IMR-90 (cell line): Measurements from ENCODE around the gene ABCG4. TPM values are rescaled to one million over a fixed set of nuclear protein-coding genes. Genes with fewer than 3 reads are reported as not detected.

Source experiments
- ATAC-seq: fragments of 200-7000 bp; cut with Tn5 transposase; 2 replicates; pipeline ENCODE4 v1.9.1; 2020; ENCODE audit warnings: low read depth, mild to moderate bottlenecking, moderate library complexity
- BruUV-seq: library from RNA; stranded (reverse); fragments of 400-500 nt; replicated peaks from 2 replicates; lab custom pipeline; 2021; lab: Mats Ljungman, UMichigan
- CTCF ChIA-PET: fragments of 300-600 bp; formaldehyde crosslinking; extraction: SDS; loops from one replicate; lab custom pipeline; 2021; ENCODE audit warnings: antibody characterized with exemption; lab: Yijun Ruan, JAX
- POLR2A ChIA-PET: fragments of 300-600 bp; sonication (Branson Sonifier 250); formaldehyde crosslinking; loops from one replicate; lab custom pipeline; 2022; ENCODE audit warnings: antibody characterized with exemption; ENCODE audit not compliant: unreplicated experiment; lab: Charles Lee
- DNase-seq: peaks from one replicate; pipeline ENCODE4 v3.0.0; 2013
- H2AFZ ChIP-seq: replicated peaks from 2 replicates; pipeline ENCODE3; 2013; ENCODE audit warnings: low read length, mild to moderate bottlenecking; ENCODE audit not compliant: poor library complexity
- H2AK5ac ChIP-seq: 2 replicates; pipeline ENCODE4 v1.6.1; 2013; ENCODE audit warnings: low read depth, low read length, inconsistent platforms
- H2AK9ac ChIP-seq: replicated peaks from 2 replicates; pipeline ENCODE3; 2013; ENCODE audit warnings: mild to moderate bottlenecking, low read depth, low read length, moderate library complexity; ENCODE audit not compliant: poor library complexity
- H2BK120ac ChIP-seq: 2 replicates; pipeline ENCODE4 v1.6.1; 2013; ENCODE audit warnings: low read depth, low read length, inconsistent platforms
- H2BK15ac ChIP-seq: 3 replicates; pipeline ENCODE4 v1.6.1; 2013; ENCODE audit warnings: low read depth, low read length, inconsistent platforms
- H2BK20ac ChIP-seq: 2 replicates; pipeline ENCODE4 v1.6.1; 2013; ENCODE audit warnings: low read depth, mild to moderate bottlenecking, inconsistent platforms, low read length, moderate library complexity
- H2BK5ac ChIP-seq: 2 replicates; pipeline ENCODE4 v1.6.1; 2013; ENCODE audit warnings: mild to moderate bottlenecking, low read depth, low read length, inconsistent platforms; ENCODE audit not compliant: poor library complexity, severe bottlenecking
- H3K14ac ChIP-seq: replicated peaks from 2 replicates; pipeline ENCODE4 v1.6.1; 2013; ENCODE audit warnings: low read depth, low read length, inconsistent platforms
- H3K18ac ChIP-seq: 2 replicates; pipeline ENCODE4 v1.6.1; 2013; ENCODE audit warnings: low read depth, low read length, control low read depth
- H3K23ac ChIP-seq: 2 replicates; pipeline ENCODE4 v1.6.1; 2013; ENCODE audit warnings: low read depth, low read length, inconsistent platforms
- H3K27ac ChIP-seq: 2 replicates; pipeline ENCODE4 v1.5.1; 2013; ENCODE audit warnings: mild to moderate bottlenecking, control low read depth, low read length; ENCODE audit not compliant: insufficient read depth
- H3K27me3 ChIP-seq: 2 replicates; pipeline ENCODE4 v1.6.1; 2013; ENCODE audit warnings: low read length; ENCODE audit not compliant: control insufficient read depth, insufficient read depth
- H3K36me3 ChIP-seq: 2 replicates; pipeline ENCODE4 v1.6.1; 2013; ENCODE audit warnings: low read length, mixed read lengths; ENCODE audit not compliant: control insufficient read depth, insufficient read depth
- H3K4ac ChIP-seq: 2 replicates; pipeline ENCODE4 v1.6.1; 2013; ENCODE audit warnings: low read depth, low read length, inconsistent platforms
- H3K4me1 ChIP-seq: 2 replicates; pipeline ENCODE4 v1.6.1; 2013; ENCODE audit warnings: low read length, mixed read lengths; ENCODE audit not compliant: control insufficient read depth, insufficient read depth
- H3K4me2 ChIP-seq: 2 replicates; pipeline ENCODE4 v1.6.1; 2013; ENCODE audit warnings: low read depth, mild to moderate bottlenecking, control low read depth, low read length, moderate library complexity
- H3K4me3 ChIP-seq: 2 replicates; pipeline ENCODE4 v1.5.1; 2013; ENCODE audit warnings: low read depth, mild to moderate bottlenecking, control low read depth, low read length, moderate library complexity; ENCODE audit not compliant: insufficient read depth
- H3K56ac ChIP-seq: 2 replicates; pipeline ENCODE4 v1.6.1; 2013; ENCODE audit warnings: low read length, inconsistent platforms; ENCODE audit not compliant: insufficient read depth; ENCODE audit errors: extremely low read depth
- H3K79me1 ChIP-seq, 2 experiments: 2 replicates each; pipeline ENCODE4 v1.6.1; 2013; ENCODE audit warnings: low read length in 2 of 2, inconsistent platforms in 1 of 2, low read depth in 1 of 2
- H3K9ac ChIP-seq: 2 replicates; pipeline ENCODE4 v1.6.1; 2013; ENCODE audit warnings: low read depth, low read length, control low read depth
- H3K9me1 ChIP-seq: 2 replicates; pipeline ENCODE4 v1.6.1; 2013; ENCODE audit warnings: low read length, inconsistent platforms; ENCODE audit not compliant: insufficient read depth
- H3K9me3 ChIP-seq: 2 replicates; pipeline ENCODE4 v1.6.1; 2013; ENCODE audit warnings: low read length; ENCODE audit not compliant: control insufficient read depth, insufficient read depth
- H4K20me1 ChIP-seq: 2 replicates; pipeline ENCODE4 v1.6.1; 2013; ENCODE audit warnings: low read length, inconsistent platforms; ENCODE audit not compliant: insufficient read depth
- H4K5ac ChIP-seq: 2 replicates; pipeline ENCODE4 v1.6.1; 2013; ENCODE audit warnings: mild to moderate bottlenecking, low read depth, low read length, control low read depth
- H4K8ac ChIP-seq, 2 experiments: 2 replicates each; pipeline ENCODE4 v1.6.1; 2013; ENCODE audit warnings: low read depth in 2 of 2, low read length in 2 of 2, control low read depth in 1 of 2, inconsistent platforms in 1 of 2
- H4K91ac ChIP-seq: 2 replicates; pipeline ENCODE4 v1.6.1; 2013; ENCODE audit warnings: low read depth, low read length, inconsistent platforms; ENCODE audit not compliant: insufficient read depth
- CEBPB ChIP-seq: IDR thresholded peaks from 2 replicates; pipeline ENCODE4 v1.6.1; 2012; ENCODE audit warnings: low read depth, low read length, improper control_type of control experiment
- CHD1 ChIP-seq: IDR thresholded peaks from 2 replicates; pipeline ENCODE4 v1.6.1; 2012; ENCODE audit warnings: low read depth, low read length, improper control_type of control experiment
- CTCF ChIP-seq: conservative IDR thresholded peaks from 2 replicates; pipeline ENCODE4 v1.5.1; 2012; ENCODE audit warnings: mild to moderate bottlenecking, low read depth, low read length, improper control_type of control experiment
- ELK1 ChIP-seq: fragments of 150-350 bp; IDR thresholded peaks from 2 replicates; pipeline ENCODE4 v1.6.1; 2016; ENCODE audit warnings: low read depth, mild to moderate bottlenecking, low read length, moderate library complexity, borderline replicate concordance
- MAFK ChIP-seq: IDR thresholded peaks from 2 replicates; pipeline ENCODE4 v1.6.1; 2012; ENCODE audit warnings: low read depth, low read length, improper control_type of control experiment
- MAZ ChIP-seq: IDR thresholded peaks from 2 replicates; pipeline ENCODE4 v1.6.1; 2012; ENCODE audit warnings: low read depth, mild to moderate bottlenecking, low read length, improper control_type of control experiment, moderate library complexity, borderline replicate concordance
- MXI1 ChIP-seq: IDR thresholded peaks from 2 replicates; pipeline ENCODE4 v1.6.1; 2012; ENCODE audit warnings: low read depth, mild to moderate bottlenecking, low read length, moderate library complexity, borderline replicate concordance
- NFE2L2 ChIP-seq: fragments of 150-350 bp; IDR thresholded peaks from 2 replicates; pipeline ENCODE4 v1.6.1; 2016; ENCODE audit warnings: low read depth, mild to moderate bottlenecking, low read length
- POLR2A ChIP-seq: IDR thresholded peaks from 2 replicates; pipeline ENCODE4 v1.6.1; 2012; ENCODE audit warnings: mild to moderate bottlenecking, low read depth, low read length
- RAD21 ChIP-seq: IDR thresholded peaks from 2 replicates; pipeline ENCODE4 v1.6.1; 2012; ENCODE audit warnings: low read length, improper control_type of control experiment
- RCOR1 ChIP-seq: IDR thresholded peaks from 2 replicates; pipeline ENCODE4 v1.6.1; 2012; ENCODE audit warnings: mild to moderate bottlenecking, low read length, improper control_type of control experiment; ENCODE audit not compliant: insufficient replicate concordance
- SMC3 ChIP-seq: fragments of 150-350 bp; IDR thresholded peaks from 2 replicates; pipeline ENCODE4 v1.6.1; 2016; ENCODE audit warnings: low read depth, mild to moderate bottlenecking, antibody characterized with exemption, low read length, moderate library complexity
- WGBS, 2 experiments: methylation state at CpG; one replicate each; pipeline versions ENCODE4 v1.1.5 to v1.1.7; 2013; ENCODE audit warnings: missing lambda C conversion rate in 2 of 2; ENCODE audit not compliant: insufficient read length in 1 of 2; ENCODE audit errors: extremely low coverage in 2 of 2; 5-methylcytosine and 5-hydroxymethylcytosine counted together
- dilution Hi-C: fragments of 300-500 bp; cut with HindIII; formaldehyde crosslinking; loops from one replicate; pipeline ENCODE4 v1.14.3; 2018; ENCODE audit warnings: low sequenced_read_pairs; ENCODE audit not compliant: unreplicated experiment
- in situ Hi-C: fragments of 300-500 bp; cut with MboI; formaldehyde crosslinking; loops from 3 replicates; pipeline ENCODE4 v1.14.3; 2019; ENCODE audit warnings: low sequenced_read_pairs, inconsistent platforms, mixed read lengths
- intact Hi-C: fragments of 100-400 bp; cut with micrococcal nuclease; formaldehyde crosslinking; loops from 2 replicates; pipeline ENCODE4 v1.10.0; 2022
- polyA plus RNA-seq, 3 experiments: library from polyadenylated mRNA; depleted of rRNA; stranded (reverse); fragments of >200 nt; gene quantifications; 2 replicates each; pipeline ENCODE4 v1.2.3, GENCODE V29; 2012; ENCODE audit warnings: low replicate concordance in 1 of 3
- total RNA-seq: library from RNA; depleted of rRNA; stranded (reverse); fragments of >200 nt; gene quantifications from 2 replicates; pipeline ENCODE4 v1.2.3, GENCODE V29; 2012
- TF ChIP-seq, protein P1 (sequence below): fragments of 150-350 bp; IDR thresholded peaks from 2 replicates; pipeline ENCODE4 v1.6.1; 2017; ENCODE audit warnings: mild to moderate bottlenecking, antibody characterized with exemption, low read length, low read depth

ABCG4 gene
- total and polyA plus RNA-seq, 2 of the 4 experiments (the other 2 are of a cell fraction) = under 0.01 to 0.26 TPM

- peaks cover 30% of the 10 kb centered on the region for H4K20me1 ChIP-seq
- POLR2A ChIA-PET = interaction anchor here (0.5 to 0.9 kb wide), 2 partner anchors 28 to 131 kb away, joined by 4 to 12 read pairs; no protein-coding TSS in a partner anchor
- H4K5ac ChIP-seq = peak overlapping the region; percentile 72
- peak overlapping the region; percentile 98 for H2AK9ac ChIP-seq
- H3K9me1 ChIP-seq = peaks cover 9% of the 10 kb centered on the region
- H2BK5ac ChIP-seq = peak overlapping the region; percentile 97
- in situ Hi-C loops (no loop called here), intact Hi-C loops (loop anchor here (1.0 to 5.0 kb wide), 2 partner anchors 56 to 132 kb away; no protein-coding TSS in a partner anchor), dilution Hi-C loops (no loop called here)
- H2AK5ac ChIP-seq = peak overlapping the region; percentile 97
- H2AFZ ChIP-seq = peak overlapping the region; percentile 98
- peak overlapping the region; percentile 66 to 79; a peak in 1 of 4 replicates for H4K8ac ChIP-seq
- H3K27me3 ChIP-seq = no peaks in the 10 kb centered on the region
- CTCF ChIA-PET = interaction anchor here (0.6 to 1.6 kb wide), 9 partner anchors 9 to 268 kb away, joined by 3 to 8 read pairs (median 3); no protein-coding TSS in a partner anchor
- peak overlapping the region; percentile 41; the same call in 2 of the 3 replicates for H2BK15ac ChIP-seq
- BruUV-seq = no TSS peak
- H3K79me1 ChIP-seq = peaks cover 3 to 30% of the 10 kb centered on the region in 2 experiments; a peak in 3 of 4 replicates
- peak overlapping the region; percentile 24; the same call in 1 of the 2 replicates for H2BK120ac ChIP-seq
- H3K4ac ChIP-seq = peak overlapping the region; percentile 96
- H3K4me2 ChIP-seq = peak overlapping the region; percentile 92
- no peaks in the 10 kb centered on the region for H3K36me3 ChIP-seq
- peak overlapping the region; percentile 91 for H3K14ac ChIP-seq
- WGBS, 2 experiments = no CpG with 5 or more reads among the region's 41 CpGs
- H3K18ac ChIP-seq = peak overlapping the region; percentile 80
- H3K9me3 ChIP-seq = no peaks in the 10 kb centered on the region
- DNase-seq (no peak), ATAC-seq (peak; percentile 37)
- H4K91ac ChIP-seq = peak overlapping the region; percentile 88
- H3K27ac ChIP-seq = peak overlapping the region; percentile 99
- H2BK20ac ChIP-seq = no peak overlapping the region
- peak overlapping the region; percentile 92 for H3K56ac ChIP-seq
- H3K4me3 ChIP-seq = peak overlapping the region; percentile 100
- peak overlapping the region; percentile 98 for H3K9ac ChIP-seq
- H3K23ac ChIP-seq = peak overlapping the region; percentile 88
- H3K4me1 ChIP-seq = peaks cover 5% of the 10 kb centered on the region
- no peak for TF ChIP-seq CHD1
- no peak for TF ChIP-seq ELK1
- no peak for TF ChIP-seq CEBPB
- TF ChIP-seq CTCF = no peak
- no peak for TF ChIP-seq NFE2L2
- TF ChIP-seq, protein P1, sequence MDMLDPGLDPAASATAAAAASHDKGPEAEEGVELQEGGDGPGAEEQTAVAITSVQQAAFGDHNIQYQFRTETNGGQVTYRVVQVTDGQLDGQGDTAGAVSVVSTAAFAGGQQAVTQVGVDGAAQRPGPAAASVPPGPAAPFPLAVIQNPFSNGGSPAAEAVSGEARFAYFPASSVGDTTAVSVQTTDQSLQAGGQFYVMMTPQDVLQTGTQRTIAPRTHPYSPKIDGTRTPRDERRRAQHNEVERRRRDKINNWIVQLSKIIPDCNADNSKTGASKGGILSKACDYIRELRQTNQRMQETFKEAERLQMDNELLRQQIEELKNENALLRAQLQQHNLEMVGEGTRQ = no peak
- TF ChIP-seq MXI1 = no peak
- no peak for TF ChIP-seq RAD21
- no peak for TF ChIP-seq SMC3
- TF ChIP-seq RCOR1 = no peak
- no peak for TF ChIP-seq MAFK
- TF ChIP-seq POLR2A = no peak
- TF ChIP-seq MAZ = no peak
These were observed 57.9 kb downstream of the ABCG4 start for GRCh38 chr11:119206511-119207414.
